Tibial nerve (tissue), 3 donors: ENCODE data around the gene ZNF346.

Experiments
- POLR2A ChIP-seq, 2 donors: fragments of 450-650 bp; IDR thresholded peaks; one replicate each; pipeline ENCODE4 v1.6.1; 2017; ENCODE audit warnings: antibody characterized with exemption in 2 of 2, mild to moderate bottlenecking in 2 of 2, moderate library complexity in 2 of 2
- TF ChIP-seq, protein P1 (sequence below), 5 experiments: fragments of 200-600 bp in 3 of 5; fragments of 450-650 bp in 2 of 5; sonication (generic) in 3 of 5; IDR thresholded peaks; one replicate each; pipeline ENCODE4 v1.5.1; 2016 to 2019; ENCODE audit warnings: antibody characterized with exemption in 5 of 5, mild to moderate bottlenecking in 3 of 5, moderate library complexity in 2 of 5

DNA sequence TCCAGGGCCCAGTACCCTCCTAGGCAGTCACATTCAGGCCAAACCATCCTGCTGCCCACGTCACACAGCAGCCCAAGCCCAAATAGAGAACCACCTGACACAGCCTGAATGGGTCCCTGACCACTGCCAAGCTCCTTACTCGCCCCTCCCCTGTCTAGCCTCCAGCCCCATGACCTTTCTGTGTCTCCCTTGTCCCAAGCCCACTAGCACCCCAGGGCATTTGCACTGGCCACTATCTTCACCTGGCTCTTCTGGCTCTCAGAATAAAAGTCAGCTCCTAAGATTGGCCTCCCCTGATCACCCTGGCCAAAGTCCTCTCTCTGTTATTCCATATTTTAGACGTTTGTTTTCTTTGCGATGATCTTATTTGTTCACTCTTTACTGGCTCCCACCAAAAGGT lies 84.7 kb downstream of the ZNF346 start:
- TF ChIP-seq, protein P1, sequence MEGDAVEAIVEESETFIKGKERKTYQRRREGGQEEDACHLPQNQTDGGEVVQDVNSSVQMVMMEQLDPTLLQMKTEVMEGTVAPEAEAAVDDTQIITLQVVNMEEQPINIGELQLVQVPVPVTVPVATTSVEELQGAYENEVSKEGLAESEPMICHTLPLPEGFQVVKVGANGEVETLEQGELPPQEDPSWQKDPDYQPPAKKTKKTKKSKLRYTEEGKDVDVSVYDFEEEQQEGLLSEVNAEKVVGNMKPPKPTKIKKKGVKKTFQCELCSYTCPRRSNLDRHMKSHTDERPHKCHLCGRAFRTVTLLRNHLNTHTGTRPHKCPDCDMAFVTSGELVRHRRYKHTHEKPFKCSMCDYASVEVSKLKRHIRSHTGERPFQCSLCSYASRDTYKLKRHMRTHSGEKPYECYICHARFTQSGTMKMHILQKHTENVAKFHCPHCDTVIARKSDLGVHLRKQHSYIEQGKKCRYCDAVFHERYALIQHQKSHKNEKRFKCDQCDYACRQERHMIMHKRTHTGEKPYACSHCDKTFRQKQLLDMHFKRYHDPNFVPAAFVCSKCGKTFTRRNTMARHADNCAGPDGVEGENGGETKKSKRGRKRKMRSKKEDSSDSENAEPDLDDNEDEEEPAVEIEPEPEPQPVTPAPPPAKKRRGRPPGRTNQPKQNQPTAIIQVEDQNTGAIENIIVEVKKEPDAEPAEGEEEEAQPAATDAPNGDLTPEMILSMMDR (IDR thresholded peaks at IDR 0.05) = no peak
- TF ChIP-seq POLR2A (IDR thresholded peaks at IDR 0.05) = no peak
